GM12878 (cell line): ENCODE data around the gene HMG20B.

Experiments used
- CEBPB ChIP-seq, 2 experiments: fragments of 150-350 bp in 1 of 2; IDR thresholded peaks; 2 replicates each; pipeline ENCODE4 v1.6.1; 2012 to 2014; ENCODE audit warnings: low read depth in 2 of 2, low read length in 2 of 2, borderline replicate concordance in 1 of 2, inconsistent platforms in 1 of 2
- FOXM1 ChIP-seq: IDR thresholded peaks from 2 replicates; pipeline ENCODE4 v1.6.1; 2012; ENCODE audit warnings: low read depth, mild to moderate bottlenecking, inconsistent platforms, low read length, moderate library complexity
- MYC ChIP-seq: IDR thresholded peaks from 2 replicates; pipeline ENCODE4 v1.6.1; 2011; ENCODE audit warnings: mild to moderate bottlenecking, low read length, moderate library complexity, inconsistent platforms; ENCODE audit not compliant: insufficient read depth, insufficient replicate concordance, insufficient read length, severe bottlenecking
- NKRF ChIP-seq: fragments of 450-650 bp; conservative IDR thresholded peaks from 2 replicates; pipeline ENCODE4 v1.6.1; 2017; ENCODE audit warnings: mild to moderate bottlenecking, moderate library complexity
- TF ChIP-seq, protein P1 (sequence below), 3 experiments: IDR thresholded peaks in 2 of 3; conservative IDR thresholded peaks in 1 of 3; 2 replicates each; pipeline ENCODE4 v1.5.1; 2011; ENCODE audit warnings: low read depth in 3 of 3, low read length in 3 of 3, mild to moderate bottlenecking in 3 of 3, control low read depth in 2 of 3, moderate library complexity in 2 of 3, inconsistent platforms in 1 of 3, mixed read lengths in 1 of 3; ENCODE audit not compliant: control insufficient read depth in 2 of 3, insufficient read depth in 1 of 3; ENCODE audit errors: extremely low read depth in 1 of 3

- no peak for TF ChIP-seq CEBPB (IDR thresholded peaks at IDR 0.05; ENCODE audit: borderline replicate concordance in 1 of 2, low read depth in 2 of 2, low read length in 2 of 2)
- no peak for TF ChIP-seq MYC
- no peak for TF ChIP-seq FOXM1
- TF ChIP-seq NKRF: no peak
- TF ChIP-seq, protein P1, sequence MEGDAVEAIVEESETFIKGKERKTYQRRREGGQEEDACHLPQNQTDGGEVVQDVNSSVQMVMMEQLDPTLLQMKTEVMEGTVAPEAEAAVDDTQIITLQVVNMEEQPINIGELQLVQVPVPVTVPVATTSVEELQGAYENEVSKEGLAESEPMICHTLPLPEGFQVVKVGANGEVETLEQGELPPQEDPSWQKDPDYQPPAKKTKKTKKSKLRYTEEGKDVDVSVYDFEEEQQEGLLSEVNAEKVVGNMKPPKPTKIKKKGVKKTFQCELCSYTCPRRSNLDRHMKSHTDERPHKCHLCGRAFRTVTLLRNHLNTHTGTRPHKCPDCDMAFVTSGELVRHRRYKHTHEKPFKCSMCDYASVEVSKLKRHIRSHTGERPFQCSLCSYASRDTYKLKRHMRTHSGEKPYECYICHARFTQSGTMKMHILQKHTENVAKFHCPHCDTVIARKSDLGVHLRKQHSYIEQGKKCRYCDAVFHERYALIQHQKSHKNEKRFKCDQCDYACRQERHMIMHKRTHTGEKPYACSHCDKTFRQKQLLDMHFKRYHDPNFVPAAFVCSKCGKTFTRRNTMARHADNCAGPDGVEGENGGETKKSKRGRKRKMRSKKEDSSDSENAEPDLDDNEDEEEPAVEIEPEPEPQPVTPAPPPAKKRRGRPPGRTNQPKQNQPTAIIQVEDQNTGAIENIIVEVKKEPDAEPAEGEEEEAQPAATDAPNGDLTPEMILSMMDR (IDR thresholded peaks at IDR 0.05 in 2 of 3, conservative IDR thresholded peaks at IDR 0.05 in 1 of 3; ENCODE audit: control insufficient read depth in 2 of 3, extremely low read depth in 1 of 3, insufficient read depth in 1 of 3, low read depth in 3 of 3, low read length in 3 of 3): no peak
Measured at GRCh38 chr19:3608079-3608641, 35.4 kb downstream of the HMG20B start.
